Measurements from ENCODE around the gene FBXO2.

The FBXO2 gene

GRCh38 chr1:11648732-11649158 lies 5.5 kb downstream of the FBXO2 start:
- no peaks in the 10 kb centered on the region for H3K9me3 ChIP-seq (ENCODE audit: control insufficient read depth, low read length)
- H3K9ac ChIP-seq = no peak overlapping the region
- no peaks in the 10 kb centered on the region for H3K36me3 ChIP-seq (ENCODE audit: control insufficient read depth, insufficient read depth, low read length)
- no peaks in the 10 kb centered on the region for H3K27me3 ChIP-seq (ENCODE audit: control insufficient read depth, insufficient read depth, low read length)
- H3K4me3 ChIP-seq (ENCODE audit: low read depth, low read length) = no peak overlapping the region
- H2AFZ ChIP-seq = no peak overlapping the region
- H3K4me1 ChIP-seq = no peaks in the 10 kb centered on the region
- H3K79me2 ChIP-seq = no peaks in the 10 kb centered on the region
- H3K4me2 ChIP-seq (ENCODE audit: low read length) = no peak overlapping the region
- TF ChIP-seq, protein P1, sequence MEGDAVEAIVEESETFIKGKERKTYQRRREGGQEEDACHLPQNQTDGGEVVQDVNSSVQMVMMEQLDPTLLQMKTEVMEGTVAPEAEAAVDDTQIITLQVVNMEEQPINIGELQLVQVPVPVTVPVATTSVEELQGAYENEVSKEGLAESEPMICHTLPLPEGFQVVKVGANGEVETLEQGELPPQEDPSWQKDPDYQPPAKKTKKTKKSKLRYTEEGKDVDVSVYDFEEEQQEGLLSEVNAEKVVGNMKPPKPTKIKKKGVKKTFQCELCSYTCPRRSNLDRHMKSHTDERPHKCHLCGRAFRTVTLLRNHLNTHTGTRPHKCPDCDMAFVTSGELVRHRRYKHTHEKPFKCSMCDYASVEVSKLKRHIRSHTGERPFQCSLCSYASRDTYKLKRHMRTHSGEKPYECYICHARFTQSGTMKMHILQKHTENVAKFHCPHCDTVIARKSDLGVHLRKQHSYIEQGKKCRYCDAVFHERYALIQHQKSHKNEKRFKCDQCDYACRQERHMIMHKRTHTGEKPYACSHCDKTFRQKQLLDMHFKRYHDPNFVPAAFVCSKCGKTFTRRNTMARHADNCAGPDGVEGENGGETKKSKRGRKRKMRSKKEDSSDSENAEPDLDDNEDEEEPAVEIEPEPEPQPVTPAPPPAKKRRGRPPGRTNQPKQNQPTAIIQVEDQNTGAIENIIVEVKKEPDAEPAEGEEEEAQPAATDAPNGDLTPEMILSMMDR (IDR thresholded peaks at IDR 0.05) = no peak
- no peak overlapping the region for H3K27ac ChIP-seq

DNA sequence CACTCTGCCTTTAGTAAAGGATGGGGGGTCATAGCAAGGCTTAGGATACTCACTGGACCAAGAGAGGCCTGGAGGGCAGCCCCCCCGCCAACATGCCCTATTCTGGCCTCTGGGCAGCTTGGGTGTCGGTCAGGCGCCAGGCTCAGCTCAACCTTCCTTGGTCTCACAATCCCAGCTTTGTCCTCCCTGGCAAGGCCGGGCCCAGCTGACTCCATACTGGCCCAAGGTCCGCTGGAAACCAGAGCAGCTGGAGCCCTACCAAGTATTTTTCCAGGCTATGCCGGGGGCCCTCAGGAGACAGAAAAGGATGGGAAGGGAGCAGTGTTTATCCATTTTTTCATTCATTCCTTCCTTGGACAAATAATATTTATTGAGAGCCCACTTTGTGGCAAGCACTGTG lies 6.2 kb downstream of the FBXO2 start:
- Histone ChIP-seq H3K27me3 (ENCODE audit: control insufficient read depth, insufficient read depth, low read length) (no peaks in the 10 kb centered on the region), H3K9me3 (ENCODE audit: control insufficient read depth, low read length) (no peaks in the 10 kb centered on the region), H3K27ac (no peak overlapping the region), H3K36me3 (ENCODE audit: control insufficient read depth, insufficient read depth, low read length) (no peaks in the 10 kb centered on the region), H3K9ac (no peak overlapping the region), H3K4me2 (ENCODE audit: low read length) (no peak overlapping the region), H3K4me3 (ENCODE audit: low read depth, low read length) (no peak overlapping the region), H3K4me1 (no peaks in the 10 kb centered on the region), H2AFZ (no peak overlapping the region), H3K79me2 (no peaks in the 10 kb centered on the region)
- TF ChIP-seq, protein P1 (IDR thresholded peaks at IDR 0.05) = no peak

- Histone ChIP-seq H2AFZ (no peak overlapping the region), H3K36me3 (ENCODE audit: control insufficient read depth, insufficient read depth, low read length) (no peaks in the 10 kb centered on the region), H3K27me3 (ENCODE audit: control insufficient read depth, insufficient read depth, low read length) (no peaks in the 10 kb centered on the region), H3K9me3 (ENCODE audit: control insufficient read depth, low read length) (no peaks in the 10 kb centered on the region), H3K27ac (no peak overlapping the region), H3K79me2 (no peaks in the 10 kb centered on the region), H3K4me3 (ENCODE audit: low read depth, low read length) (no peak overlapping the region), H3K9ac (no peak overlapping the region), H3K4me1 (no peaks in the 10 kb centered on the region), H3K4me2 (ENCODE audit: low read length) (no peak overlapping the region)
- TF ChIP-seq, protein P1 (IDR thresholded peaks at IDR 0.05) = no peak
Measured at GRCh38 chr1:11647333-11647732, 6.9 kb downstream of the FBXO2 start.

DNA sequence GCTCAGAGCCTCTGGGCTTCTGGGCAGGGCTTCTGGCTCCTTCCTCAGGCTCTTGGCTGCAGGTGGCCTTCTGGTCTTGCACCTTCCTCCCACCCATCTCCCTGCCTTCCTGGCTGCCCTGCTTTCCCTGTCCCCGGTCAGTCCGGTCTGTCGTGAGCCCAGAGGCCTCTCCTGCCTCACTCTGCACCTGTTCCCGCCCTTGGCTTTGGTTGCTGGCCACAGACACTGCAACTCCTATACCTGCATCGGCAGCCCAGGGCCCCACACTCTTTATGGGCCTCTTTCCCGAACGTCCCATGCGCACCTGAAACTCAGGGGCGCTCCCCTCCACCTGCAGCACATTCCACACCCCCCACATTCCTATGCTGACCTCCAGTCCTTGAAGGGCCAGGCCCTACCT lies 7.9 kb downstream of the FBXO2 start:
- Histone ChIP-seq H3K9me3 (ENCODE audit: control insufficient read depth, low read length) (no peaks in the 10 kb centered on the region), H2AFZ (no peak overlapping the region), H3K27me3 (ENCODE audit: control insufficient read depth, insufficient read depth, low read length) (no peaks in the 10 kb centered on the region), H3K4me3 (ENCODE audit: low read depth, low read length) (no peak overlapping the region), H3K9ac (no peak overlapping the region), H3K36me3 (ENCODE audit: control insufficient read depth, insufficient read depth, low read length) (no peaks in the 10 kb centered on the region), H3K79me2 (no peaks in the 10 kb centered on the region), H3K4me1 (no peaks in the 10 kb centered on the region), H3K27ac (no peak overlapping the region), H3K4me2 (ENCODE audit: low read length) (no peak overlapping the region)
- TF ChIP-seq, protein P1 (IDR thresholded peaks at IDR 0.05) = no peak

DNA sequence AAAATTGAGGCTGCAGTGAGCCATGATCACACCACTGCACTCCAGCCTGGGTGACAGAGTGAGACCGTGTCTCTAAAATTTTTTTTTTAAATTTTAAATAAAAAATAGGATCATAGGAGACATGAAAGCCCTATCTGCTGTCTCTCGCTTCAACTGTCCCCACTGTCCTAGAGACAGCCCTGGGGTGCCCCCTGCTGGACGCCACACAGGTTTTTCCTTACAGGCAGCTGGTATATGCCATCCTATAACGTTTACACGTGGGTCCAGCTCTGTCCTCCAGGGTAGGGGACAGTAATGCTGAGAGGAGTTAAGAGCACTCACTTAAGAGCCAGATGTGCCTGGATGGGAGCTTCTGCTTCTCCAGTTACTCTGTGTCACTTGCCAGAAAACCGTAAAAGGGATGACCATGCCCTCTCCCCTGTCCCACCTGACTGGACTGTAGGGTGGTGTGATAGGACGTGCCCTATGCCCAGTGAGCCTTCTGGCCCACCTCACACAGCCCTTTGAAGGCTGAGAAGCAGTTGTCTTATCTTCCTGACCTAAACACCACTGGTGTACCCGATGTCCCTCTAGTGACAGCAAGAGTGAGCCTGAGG lies 8.5 kb downstream of the FBXO2 start:
- Histone ChIP-seq H3K9me3 (ENCODE audit: control insufficient read depth, low read length) (no peaks in the 10 kb centered on the region), H3K27ac (no peak overlapping the region), H3K36me3 (ENCODE audit: control insufficient read depth, insufficient read depth, low read length) (no peaks in the 10 kb centered on the region), H3K4me2 (ENCODE audit: low read length) (no peak overlapping the region), H3K4me1 (no peaks in the 10 kb centered on the region), H2AFZ (no peak overlapping the region), H3K79me2 (no peaks in the 10 kb centered on the region), H3K27me3 (ENCODE audit: control insufficient read depth, insufficient read depth, low read length) (no peaks in the 10 kb centered on the region), H3K4me3 (ENCODE audit: low read depth, low read length) (no peak overlapping the region), H3K9ac (no peak overlapping the region)
- TF ChIP-seq, protein P1 (IDR thresholded peaks at IDR 0.05) = peak; percentile 57

All from parathyroid adenoma (tissue), 2 donors.